Gastrocnemius medialis (tissue), 4 donors: Measurements from ENCODE around the gene ASIC5. TPM values are rescaled to one million over a fixed set of nuclear protein-coding genes. Genes with fewer than 3 reads are reported as not detected.

Experiments
- ATAC-seq, 2 donors: fragments of 150-250 bp; one replicate each; pipeline ENCODE4 v1.9.1; 2016
- DNase-seq, 2 donors: peaks; one replicate each; pipeline ENCODE4 v3.0.0-alpha.2; 2019
- H3K27ac ChIP-seq, 4 donors: fragments of 200-600 bp; sonication (generic); 1 replicate in 1 of 4; 2 replicates in 3 of 4; pipeline ENCODE4 v1.5.1; 2016 to 2018; ENCODE audit warnings: mild to moderate bottlenecking in 2 of 4, moderate library complexity in 1 of 4
- H3K27me3 ChIP-seq, 3 donors: fragments of 200-600 bp; sonication (generic) in 2 of 3; 1 replicate in 1 of 3; 2 replicates in 2 of 3; pipeline versions ENCODE4 v1.5.1 to v1.6.0; 2016 to 2019; ENCODE audit warnings: mild to moderate bottlenecking in 1 of 3, moderate library complexity in 1 of 3
- H3K36me3 ChIP-seq, 2 donors: fragments of 200-600 bp; sonication (generic) in 1 of 2; one replicate each; pipeline ENCODE4 v1.5.1; 2017 to 2018
- H3K4me1 ChIP-seq, 2 donors: fragments of 200-600 bp; sonication (generic) in 1 of 2; one replicate each; pipeline ENCODE4 v1.5.1; 2016 to 2017; ENCODE audit warnings: mild to moderate bottlenecking in 2 of 2
- H3K4me3 ChIP-seq, 4 donors: fragments of 200-600 bp; sonication (generic) in 3 of 4; 1 replicate in 1 of 4; 2 replicates in 3 of 4; pipeline ENCODE4 v1.5.1; 2016 to 2019; ENCODE audit warnings: mild to moderate bottlenecking in 2 of 4
- H3K9me3 ChIP-seq, 3 donors: fragments of 200-600 bp; sonication (generic) in 2 of 3; 1 replicate in 1 of 3; 2 replicates in 2 of 3; pipeline ENCODE4 v1.5.1; 2016 to 2019
- POLR2A ChIP-seq, 2 donors: fragments of 450-650 bp; IDR thresholded peaks; one replicate each; pipeline ENCODE4 v1.6.1; 2017; ENCODE audit warnings: antibody characterized with exemption in 2 of 2, mild to moderate bottlenecking in 2 of 2, moderate library complexity in 2 of 2
- in situ Hi-C, 4 donors: fragments of 200-750 bp; cut with MboI; loops; one replicate each; pipeline versions ENCODE4 v1.15.0 to v1.8.0; 2017; ENCODE audit warnings: low sequenced_read_pairs in 4 of 4
- intact Hi-C: fragments of 100-400 bp; cut with DNase I; formaldehyde crosslinking; loops from one replicate; pipeline ENCODE4 v1.15.1; 2023; ENCODE audit warnings: low total_unique reads
- total RNA-seq, 4 donors: library from RNA; depleted of rRNA; stranded (reverse); fragments of >200 nt; gene quantifications; one replicate each; pipeline versions ENCODE4 v1.1.0 to v1.2.3, GENCODE V29; 2016
- TF ChIP-seq, protein P1 (sequence below), 5 experiments: fragments of 450-650 bp in 3 of 5; fragments of 200-600 bp in 2 of 5; sonication (generic) in 2 of 5; IDR thresholded peaks in 4 of 5; conservative IDR thresholded peaks in 1 of 5; 1 replicate in 4 of 5; 2 replicates in 1 of 5; pipeline ENCODE4 v1.5.1; 2016 to 2019; ENCODE audit warnings: antibody characterized with exemption in 5 of 5, mild to moderate bottlenecking in 3 of 5, moderate library complexity in 3 of 5

The ASIC5 gene
- total RNA-seq, 4 donors from 2014 or later, result not detected

DNA sequence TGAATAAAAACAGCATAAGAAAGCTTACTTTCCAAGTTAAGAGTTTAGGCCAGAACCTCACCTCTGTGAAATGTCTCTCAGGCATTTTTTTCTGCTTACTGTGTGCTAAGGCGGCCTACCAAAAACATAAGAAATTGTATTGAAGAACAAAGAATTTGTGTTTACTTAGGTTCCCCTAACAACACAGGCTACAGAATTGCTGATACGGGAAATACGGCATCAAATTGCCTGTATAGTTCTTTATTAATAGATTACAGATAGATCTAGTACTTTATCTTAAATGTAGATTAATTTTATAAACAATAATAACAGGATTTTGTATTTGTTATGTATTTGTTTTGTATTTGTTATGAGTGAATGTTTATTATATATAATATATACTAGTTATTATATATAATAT is 12.9 kb downstream of the ASIC5 start:
- in situ Hi-C loops (no loop called here), intact Hi-C loops (no loop called here)
- no peak for TF ChIP-seq POLR2A (IDR thresholded peaks at IDR 0.05)
- TF ChIP-seq, protein P1, sequence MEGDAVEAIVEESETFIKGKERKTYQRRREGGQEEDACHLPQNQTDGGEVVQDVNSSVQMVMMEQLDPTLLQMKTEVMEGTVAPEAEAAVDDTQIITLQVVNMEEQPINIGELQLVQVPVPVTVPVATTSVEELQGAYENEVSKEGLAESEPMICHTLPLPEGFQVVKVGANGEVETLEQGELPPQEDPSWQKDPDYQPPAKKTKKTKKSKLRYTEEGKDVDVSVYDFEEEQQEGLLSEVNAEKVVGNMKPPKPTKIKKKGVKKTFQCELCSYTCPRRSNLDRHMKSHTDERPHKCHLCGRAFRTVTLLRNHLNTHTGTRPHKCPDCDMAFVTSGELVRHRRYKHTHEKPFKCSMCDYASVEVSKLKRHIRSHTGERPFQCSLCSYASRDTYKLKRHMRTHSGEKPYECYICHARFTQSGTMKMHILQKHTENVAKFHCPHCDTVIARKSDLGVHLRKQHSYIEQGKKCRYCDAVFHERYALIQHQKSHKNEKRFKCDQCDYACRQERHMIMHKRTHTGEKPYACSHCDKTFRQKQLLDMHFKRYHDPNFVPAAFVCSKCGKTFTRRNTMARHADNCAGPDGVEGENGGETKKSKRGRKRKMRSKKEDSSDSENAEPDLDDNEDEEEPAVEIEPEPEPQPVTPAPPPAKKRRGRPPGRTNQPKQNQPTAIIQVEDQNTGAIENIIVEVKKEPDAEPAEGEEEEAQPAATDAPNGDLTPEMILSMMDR (IDR thresholded peaks at IDR 0.05 in 4 of 5, conservative IDR thresholded peaks at IDR 0.05 in 1 of 5), result no peak
- Histone ChIP-seq H3K4me3 (no peak overlapping the region), H3K4me1 (no peaks in the 10 kb centered on the region), H3K9me3 (no peaks in the 10 kb centered on the region), H3K27ac (no peak overlapping the region), H3K27me3 (no peaks in the 10 kb centered on the region), H3K36me3 (no peaks in the 10 kb centered on the region)
- no peak for DNase-seq
- ATAC-seq, result no peak

DNA sequence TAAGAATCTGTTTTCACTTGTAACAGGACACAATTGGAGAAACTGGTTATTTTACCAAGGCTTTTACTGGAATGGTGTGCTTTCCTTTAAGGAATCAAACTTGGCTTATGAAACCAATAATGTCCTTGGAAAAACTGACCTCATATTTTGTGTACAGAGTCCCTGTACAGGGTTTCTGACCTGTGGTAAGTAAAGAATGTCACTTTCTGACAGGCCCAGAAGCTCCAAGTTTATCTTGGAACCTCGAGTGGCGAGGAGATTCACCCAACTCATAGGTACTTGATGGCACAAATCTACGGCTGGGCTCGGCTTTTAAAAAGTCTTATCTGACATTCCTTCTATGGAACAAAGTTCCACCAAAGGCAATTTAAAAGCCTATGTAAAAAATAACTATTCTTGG is 17.0 kb downstream of the ASIC5 start:
- Histone ChIP-seq H3K4me3 (no peak overlapping the region), H3K27ac (no peak overlapping the region), H3K36me3 (no peaks in the 10 kb centered on the region), H3K9me3 (no peaks in the 10 kb centered on the region), H3K27me3 (no peaks in the 10 kb centered on the region), H3K4me1 (no peaks in the 10 kb centered on the region)
- TF ChIP-seq POLR2A (IDR thresholded peaks at IDR 0.05), result no peak
- TF ChIP-seq, protein P1 (IDR thresholded peaks at IDR 0.05 in 4 of 5, conservative IDR thresholded peaks at IDR 0.05 in 1 of 5), result no peak
- ATAC-seq (no peak), DNase-seq (no peak)
- in situ Hi-C loops, result no loop called here
- intact Hi-C loops, result no loop called here

DNA sequence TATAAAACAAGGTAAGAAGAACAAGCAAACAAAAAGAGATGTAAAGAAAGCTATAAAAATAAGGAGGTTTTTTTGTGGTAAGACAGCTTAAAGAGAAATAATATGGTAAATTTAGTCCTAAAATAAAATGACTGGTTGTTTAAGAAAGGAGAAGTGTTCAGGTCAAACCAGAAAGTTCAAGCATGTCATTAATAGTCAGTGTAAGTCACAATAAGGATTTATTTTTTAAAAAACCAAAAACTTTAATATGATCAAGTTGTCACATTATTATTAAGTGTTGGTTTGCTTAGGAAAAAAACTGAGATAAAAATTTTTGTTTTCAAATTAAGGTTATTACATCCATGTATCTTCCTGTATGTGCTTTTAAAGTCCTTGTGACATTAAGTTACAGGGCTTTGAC is 19.1 kb downstream of the ASIC5 start:
- in situ Hi-C loops, result no loop called here
- H3K27me3 ChIP-seq, result no peaks in the 10 kb centered on the region
- ATAC-seq (no peak), DNase-seq (no peak)
- H3K4me1 ChIP-seq, result no peaks in the 10 kb centered on the region
- H3K27ac ChIP-seq, result no peak overlapping the region
- no peak overlapping the region for H3K4me3 ChIP-seq
- no peaks in the 10 kb centered on the region for H3K9me3 ChIP-seq
- intact Hi-C loops, result no loop called here
- no peaks in the 10 kb centered on the region for H3K36me3 ChIP-seq
- TF ChIP-seq, protein P1 (IDR thresholded peaks at IDR 0.05 in 4 of 5, conservative IDR thresholded peaks at IDR 0.05 in 1 of 5), result no peak
- no peak for TF ChIP-seq POLR2A (IDR thresholded peaks at IDR 0.05)

DNA sequence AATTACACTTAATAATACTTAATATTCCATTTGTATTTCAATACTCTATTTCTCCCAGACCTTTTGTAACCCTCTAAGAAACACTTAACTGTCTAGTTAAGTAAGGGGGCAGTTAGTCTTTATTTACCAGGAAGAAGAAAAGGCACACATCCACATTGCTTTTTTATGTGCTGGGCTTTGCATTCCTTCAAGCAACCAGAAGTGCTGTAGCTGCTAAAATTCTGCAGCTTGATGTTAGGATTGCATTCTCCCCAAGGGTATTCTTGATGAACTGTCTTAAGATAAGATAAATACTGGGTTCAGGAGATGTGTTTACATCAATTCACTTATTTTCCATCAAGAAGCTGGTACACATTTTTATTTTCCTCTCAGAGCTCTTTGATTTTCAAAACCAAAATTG is 24.0 kb downstream of the ASIC5 start:
- no peak for DNase-seq
- H3K27ac ChIP-seq, result no peak overlapping the region
- no peak for TF ChIP-seq POLR2A (IDR thresholded peaks at IDR 0.05)
- TF ChIP-seq, protein P1 (IDR thresholded peaks at IDR 0.05 in 4 of 5, conservative IDR thresholded peaks at IDR 0.05 in 1 of 5), result no peak
- H3K36me3 ChIP-seq, result no peaks in the 10 kb centered on the region
- no peak for ATAC-seq
- no peaks in the 10 kb centered on the region for H3K9me3 ChIP-seq
- no peaks in the 10 kb centered on the region for H3K27me3 ChIP-seq
- H3K4me1 ChIP-seq, result no peaks in the 10 kb centered on the region
- in situ Hi-C loops (no loop called here), intact Hi-C loops (no loop called here)
- H3K4me3 ChIP-seq, result no peak overlapping the region

DNA sequence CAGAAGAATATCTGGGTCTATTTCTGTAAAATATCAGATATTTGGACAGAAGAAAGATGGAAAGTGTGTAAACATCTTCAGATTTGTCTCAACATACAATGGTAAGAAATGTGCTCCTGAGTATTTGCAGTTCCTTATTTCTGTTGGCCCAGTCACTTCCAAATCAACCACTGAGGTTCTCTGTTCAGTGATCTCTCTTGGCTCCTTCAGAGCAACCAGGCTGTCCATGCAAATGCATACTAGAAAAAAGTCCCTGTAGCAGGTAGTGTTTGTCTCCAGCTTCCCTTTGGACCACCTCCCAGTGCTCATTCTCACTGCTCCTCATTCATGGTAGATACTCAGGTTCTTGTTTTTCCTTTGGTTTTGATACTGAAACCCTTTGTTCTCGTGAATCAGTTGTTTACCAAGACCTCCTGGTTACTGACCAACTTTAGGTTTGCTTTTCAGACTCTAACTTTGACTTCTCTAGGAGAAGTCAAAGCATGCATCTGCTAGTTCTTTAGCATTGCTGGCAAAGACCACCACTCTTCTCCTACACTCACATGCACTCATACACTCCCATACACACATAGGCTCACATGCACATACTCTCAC is 28.8 kb downstream of the ASIC5 start:
- in situ Hi-C loops, result no loop called here
- TF ChIP-seq, protein P1 (IDR thresholded peaks at IDR 0.05 in 4 of 5, conservative IDR thresholded peaks at IDR 0.05 in 1 of 5), result no peak
- no peak for TF ChIP-seq POLR2A (IDR thresholded peaks at IDR 0.05)
- H3K4me1 ChIP-seq, result no peaks in the 10 kb centered on the region
- no peaks in the 10 kb centered on the region for H3K9me3 ChIP-seq
- H3K36me3 ChIP-seq, result no peaks in the 10 kb centered on the region
- ATAC-seq (no peak), DNase-seq (no peak)
- H3K4me3 ChIP-seq, result no peak overlapping the region
- no peaks in the 10 kb centered on the region for H3K27me3 ChIP-seq
- H3K27ac ChIP-seq, result no peak overlapping the region
- intact Hi-C loops, result no loop called here
